Endothelial cell of umbilical vein (primary cell): ENCODE results near the gene C1orf174. TPM values are rescaled to one million over a fixed set of nuclear protein-coding genes. Genes with fewer than 3 reads are reported as not detected.
A peak's percentile ranks its signal among the peaks of the same experiment; 100 is the strongest.

ENCODE experiments used
- BruUV-seq: library from RNA; stranded (reverse); fragments of 400-500 nt; replicated peaks from 2 replicates; lab custom pipeline; 2021; lab: Mats Ljungman, UMichigan
- CTCF ChIA-PET: fragments of 300-600, 350-600 bp; sonication (Branson Sonifier 250); formaldehyde crosslinking; loops from one replicate; lab custom pipeline; 2021; ENCODE audit warnings: antibody characterized with exemption, inconsistent platforms; lab: Charles Lee
- POLR2A ChIA-PET: fragments of 300-600, 350-600 bp; sonication (Branson Sonifier 250); formaldehyde crosslinking; loops from one replicate; lab custom pipeline; 2021; ENCODE audit warnings: antibody characterized with exemption, inconsistent platforms; lab: Charles Lee
- DNase-seq: peaks from one replicate; pipeline ENCODE4 v3.0.0-alpha.2; 2011; ENCODE audit warnings: low read depth, low spot score
- FAIRE-seq: peaks from 2 replicates; lab custom pipeline; 2011; peaks lifted over from hg19 to GRCh38; lab: Jason Lieb, UNC
- H2AFZ ChIP-seq: 2 replicates; pipeline ENCODE4 v1.6.0; 2012; ENCODE audit warnings: low read depth, low read length, control low read depth, inconsistent platforms
- H3K27ac ChIP-seq: 2 replicates; pipeline ENCODE4 v1.5.1; 2011; ENCODE audit warnings: low read depth, mild to moderate bottlenecking, control low read depth, low read length, moderate library complexity; ENCODE audit not compliant: insufficient read depth
- H3K27me3 ChIP-seq, 2 experiments: 2 replicates each; pipeline versions ENCODE4 v1.6.0 to v1.6.1; 2011; ENCODE audit warnings: low read length in 2 of 2, mixed read lengths in 1 of 2; ENCODE audit not compliant: control insufficient read depth in 2 of 2, insufficient read depth in 2 of 2
- H3K36me3 ChIP-seq, 2 experiments: 2 replicates in 1 of 2; 3 replicates in 1 of 2; pipeline ENCODE4 v1.5.1; 2011; ENCODE audit warnings: low read length in 2 of 2, mild to moderate bottlenecking in 1 of 2, moderate library complexity in 1 of 2; ENCODE audit not compliant: control insufficient read depth in 2 of 2, insufficient read depth in 2 of 2; ENCODE audit errors: extremely low read depth in 1 of 2
- H3K4me1 ChIP-seq: 3 replicates; pipeline ENCODE4 v1.5.1; 2011; ENCODE audit warnings: mild to moderate bottlenecking, low read length; ENCODE audit not compliant: control insufficient read depth, insufficient read depth; ENCODE audit errors: extremely low read depth
- H3K4me2 ChIP-seq: 2 replicates; pipeline ENCODE4 v1.6.1; 2011; ENCODE audit warnings: low read length, control low read depth, mixed read lengths; ENCODE audit not compliant: insufficient read depth
- H3K4me3 ChIP-seq, 3 experiments: fragments of 200-600 bp in 1 of 3; sonication (generic), shearing (Covaris generic) in 1 of 3; replicated peaks in 1 of 3; 2 replicates each; pipeline ENCODE4 v1.5.1; 2011 to 2016; ENCODE audit warnings: control low read depth in 3 of 3, low read length in 3 of 3, mild to moderate bottlenecking in 2 of 3, inconsistent platforms in 1 of 3, low read depth in 1 of 3, moderate library complexity in 1 of 3; ENCODE audit not compliant: insufficient read depth in 1 of 3
- H3K79me2 ChIP-seq: 2 replicates; pipeline ENCODE4 v1.6.0; 2012; ENCODE audit warnings: low read length, inconsistent platforms; ENCODE audit not compliant: control insufficient read depth, insufficient read depth
- H3K9ac ChIP-seq: replicated peaks from 2 replicates; pipeline ENCODE3; 2011; ENCODE audit warnings: low read length, control low read depth; ENCODE audit not compliant: insufficient read depth; ENCODE audit errors: extremely low read depth
- H3K9me1 ChIP-seq: replicated peaks from 3 replicates; pipeline ENCODE4 v1.6.0; 2011; ENCODE audit warnings: mild to moderate bottlenecking, low read length; ENCODE audit not compliant: control insufficient read depth, insufficient read depth; ENCODE audit errors: extremely low read depth
- H3K9me3 ChIP-seq: replicated peaks from 2 replicates; pipeline ENCODE4 v1.5.1; 2012; ENCODE audit warnings: low read length, inconsistent platforms; ENCODE audit not compliant: control insufficient read depth, insufficient read depth
- H4K20me1 ChIP-seq: replicated peaks from 2 replicates; pipeline ENCODE3; 2011; ENCODE audit warnings: mild to moderate bottlenecking, low read length; ENCODE audit not compliant: control insufficient read depth, insufficient read depth; ENCODE audit errors: extremely low read depth
- EZH2 ChIP-seq: IDR thresholded peaks from 2 replicates; pipeline ENCODE4 v1.6.1; 2012; ENCODE audit warnings: borderline replicate concordance, low read depth, mild to moderate bottlenecking, moderate library complexity, low read length, inconsistent platforms; ENCODE audit not compliant: severe bottlenecking
- FOS ChIP-seq: IDR thresholded peaks from 2 replicates; pipeline ENCODE4 v1.6.1; 2011; ENCODE audit warnings: mild to moderate bottlenecking, low read length, moderate library complexity, borderline replicate concordance; ENCODE audit not compliant: insufficient read depth
- GATA2 ChIP-seq: IDR thresholded peaks from 2 replicates; pipeline ENCODE4 v1.7.0; 2011; ENCODE audit warnings: low read depth, mild to moderate bottlenecking, moderate library complexity, mixed read lengths, low read length; ENCODE audit not compliant: insufficient read length, insufficient read depth
- JUN ChIP-seq: IDR thresholded peaks from 2 replicates; pipeline ENCODE4 v1.6.1; 2011; ENCODE audit warnings: borderline replicate concordance, low read depth; ENCODE audit not compliant: insufficient read length, insufficient read depth
- MYC ChIP-seq: IDR thresholded peaks from one replicate; pipeline ENCODE4 v1.6.1; 2011; ENCODE audit warnings: mild to moderate bottlenecking, low read depth, low read length
- POLR2A ChIP-seq: IDR thresholded peaks from 2 replicates; pipeline ENCODE4 v1.6.1; 2012; ENCODE audit warnings: low read depth, mild to moderate bottlenecking, control low read depth, low read length
- POLR2AphosphoS5 ChIP-seq: IDR thresholded peaks from 2 replicates; pipeline ENCODE4 v1.6.1; 2012; ENCODE audit warnings: low read depth, mild to moderate bottlenecking, control low read depth, low read length, moderate library complexity; ENCODE audit not compliant: insufficient read depth
- dilution Hi-C: fragments of 300-500 bp; cut with MboI; formaldehyde crosslinking; loops from one replicate; pipeline ENCODE4 v1.15.0; 2019; ENCODE audit warnings: low sequenced_read_pairs; ENCODE audit not compliant: extremely low pct_ligation_motif_present
- intact Hi-C: fragments of 100-400 bp; cut with micrococcal nuclease; formaldehyde crosslinking; loops from one replicate; pipeline ENCODE4 v1.10.0; 2022
- polyA plus RNA-seq, 4 experiments: library from polyadenylated mRNA; depleted of rRNA in 3 of 4; stranded (reverse) in 3 of 4; unstranded in 1 of 4; fragments of >200 nt; gene quantifications; 2 replicates each; pipeline versions ENCODE4 v1.2.1 to v1.2.3, GENCODE V29; 2011 to 2012; ENCODE audit warnings: missing spikeins in 1 of 4
- total RNA-seq: library from RNA; stranded (reverse); gene quantifications from 2 replicates; pipeline ENCODE4 v1.2.3, GENCODE V29; 2021
- TF ChIP-seq, protein P1 (sequence below): IDR thresholded peaks from 2 replicates; pipeline ENCODE4 v1.6.1; 2011; ENCODE audit not compliant: insufficient read depth, insufficient read length
- TF ChIP-seq, protein P2 (sequence below), 2 donors: IDR thresholded peaks; 1 replicate in 1 of 2; 2 replicates in 1 of 2; pipeline ENCODE4 v1.5.1; 2011; ENCODE audit warnings: low read length in 2 of 2, mild to moderate bottlenecking in 2 of 2, moderate library complexity in 2 of 2, control low read depth in 1 of 2, inconsistent platforms in 1 of 2, low read depth in 1 of 2; ENCODE audit not compliant: insufficient read depth in 1 of 2; ENCODE audit errors: extremely low read depth in 1 of 2

Gene C1orf174
- total and polyA plus RNA-seq, 2 donors (not counting 3 experiments of a cell fraction or from before 2014, with no cell fraction given), result 28.0 to 31.7 TPM

GRCh38 chr1:3902111-3902511, 2.0 kb upstream of the C1orf174 start:
- H2AFZ ChIP-seq, result no peak overlapping the region
- H3K9me1 ChIP-seq, result no peaks in the 10 kb centered on the region
- H3K4me3 ChIP-seq, result no peak overlapping the region
- intact Hi-C loops, result loop anchor here (5.0 kb wide), 1 partner anchor 130 kb away; the partner anchor contains the start of gene SMIM1
- dilution Hi-C loops, result no loop called here
- no peak overlapping the region for H3K4me2 ChIP-seq
- no peaks in the 10 kb centered on the region for H3K27me3 ChIP-seq
- no peaks in the 10 kb centered on the region for H4K20me1 ChIP-seq
- ChIA-PET CTCF (no interaction called here), POLR2A (no interaction called here)
- no peak overlapping the region for H3K9ac ChIP-seq
- no peaks in the 10 kb centered on the region for H3K9me3 ChIP-seq
- no peak overlapping the region for H3K27ac ChIP-seq
- TF ChIP-seq, protein P1, sequence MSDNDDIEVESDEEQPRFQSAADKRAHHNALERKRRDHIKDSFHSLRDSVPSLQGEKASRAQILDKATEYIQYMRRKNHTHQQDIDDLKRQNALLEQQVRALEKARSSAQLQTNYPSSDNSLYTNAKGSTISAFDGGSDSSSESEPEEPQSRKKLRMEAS, result no peak
- TF ChIP-seq EZH2 (no peak), POLR2A (no peak), JUN (no peak), GATA2 (no peak), POLR2AphosphoS5 (no peak)
- H3K36me3 ChIP-seq, result no peaks in the 10 kb centered on the region
- no peak for DNase-seq
- FAIRE-seq, result no peak
- BruUV-seq, result no TSS peak
- peaks cover 12% of the 10 kb centered on the region for H3K4me1 ChIP-seq
- H3K79me2 ChIP-seq, result peaks cover 28% of the 10 kb centered on the region

DNA sequence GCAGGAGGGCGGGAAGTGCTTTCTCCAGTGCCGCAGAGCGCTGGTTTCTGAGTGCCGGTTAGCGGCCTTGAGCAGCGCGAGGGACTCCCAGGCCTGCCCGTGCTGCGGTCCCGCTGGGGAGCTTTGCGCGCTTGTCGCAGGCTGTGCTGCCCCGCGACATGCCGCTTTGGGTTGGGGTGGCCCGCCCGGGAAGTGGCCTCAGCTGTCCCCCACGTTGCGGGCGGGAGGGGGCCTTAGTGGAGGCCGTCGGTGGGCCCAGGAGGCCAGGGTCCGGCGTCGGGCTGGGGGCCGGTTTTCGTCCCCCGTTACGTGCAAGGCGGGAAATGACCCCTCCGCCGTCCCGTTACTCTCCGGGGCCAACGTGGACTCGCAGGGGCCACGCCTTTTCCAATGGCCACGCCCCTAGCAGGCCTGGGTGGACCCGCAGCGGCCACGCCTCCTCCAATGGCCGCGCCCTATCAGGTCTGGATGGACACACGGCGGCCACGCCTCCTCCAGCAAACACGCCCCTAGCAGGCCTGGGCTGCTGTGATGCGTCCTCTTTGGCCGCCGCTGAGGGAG, 977 bp upstream of the C1orf174 start:
- no peaks in the 10 kb centered on the region for H4K20me1 ChIP-seq
- FAIRE-seq, result peak; percentile 96
- peaks cover 39% of the 10 kb centered on the region for H3K79me2 ChIP-seq
- no peaks in the 10 kb centered on the region for H3K9me1 ChIP-seq
- BruUV-seq, result no TSS peak
- no peaks in the 10 kb centered on the region for H3K9me3 ChIP-seq
- H3K27me3 ChIP-seq, result no peaks in the 10 kb centered on the region
- H3K9ac ChIP-seq, result peak overlapping the region; percentile 88
- peaks cover 12% of the 10 kb centered on the region for H3K4me1 ChIP-seq
- intact Hi-C loops, result loop anchor here (1.0 to 5.0 kb wide), 6 partner anchors 44 to 1375 kb away; partner anchors contain the start of genes CEP104, DFFB, LRRC47 and PANK4
- TF ChIP-seq POLR2A, result peak; percentile 24
- no peak for TF ChIP-seq EZH2
- TF ChIP-seq JUN, result no peak
- TF ChIP-seq, protein P2, sequence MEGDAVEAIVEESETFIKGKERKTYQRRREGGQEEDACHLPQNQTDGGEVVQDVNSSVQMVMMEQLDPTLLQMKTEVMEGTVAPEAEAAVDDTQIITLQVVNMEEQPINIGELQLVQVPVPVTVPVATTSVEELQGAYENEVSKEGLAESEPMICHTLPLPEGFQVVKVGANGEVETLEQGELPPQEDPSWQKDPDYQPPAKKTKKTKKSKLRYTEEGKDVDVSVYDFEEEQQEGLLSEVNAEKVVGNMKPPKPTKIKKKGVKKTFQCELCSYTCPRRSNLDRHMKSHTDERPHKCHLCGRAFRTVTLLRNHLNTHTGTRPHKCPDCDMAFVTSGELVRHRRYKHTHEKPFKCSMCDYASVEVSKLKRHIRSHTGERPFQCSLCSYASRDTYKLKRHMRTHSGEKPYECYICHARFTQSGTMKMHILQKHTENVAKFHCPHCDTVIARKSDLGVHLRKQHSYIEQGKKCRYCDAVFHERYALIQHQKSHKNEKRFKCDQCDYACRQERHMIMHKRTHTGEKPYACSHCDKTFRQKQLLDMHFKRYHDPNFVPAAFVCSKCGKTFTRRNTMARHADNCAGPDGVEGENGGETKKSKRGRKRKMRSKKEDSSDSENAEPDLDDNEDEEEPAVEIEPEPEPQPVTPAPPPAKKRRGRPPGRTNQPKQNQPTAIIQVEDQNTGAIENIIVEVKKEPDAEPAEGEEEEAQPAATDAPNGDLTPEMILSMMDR (IDR thresholded peaks at IDR 0.05; ENCODE audit: extremely low read depth in 1 of 2, insufficient read depth in 1 of 2, low read depth in 1 of 2, low read length in 2 of 2), result no peak
- TF ChIP-seq MYC, result no peak
- TF ChIP-seq, protein P1, result peak; percentile 55
- TF ChIP-seq POLR2AphosphoS5, result peak; percentile 50
- no peak for TF ChIP-seq GATA2
- TF ChIP-seq FOS, result no peak
- no peaks in the 10 kb centered on the region for H3K36me3 ChIP-seq
- peak; percentile 98 for DNase-seq
- H3K4me2 ChIP-seq, result peak overlapping the region; percentile 48
- H3K4me3 ChIP-seq, result peak overlapping the region; percentile 42 to 78 (median 46)
- dilution Hi-C loops, result no loop called here
- ChIA-PET CTCF (interaction anchor here (0.8 kb wide), 1 partner anchor 43 kb away, joined by 3 read pairs; no protein-coding TSS in a partner anchor), POLR2A (no interaction called here)
- peak overlapping the region; percentile 80 for H2AFZ ChIP-seq
- H3K27ac ChIP-seq, result peak overlapping the region; percentile 85
